ENCODE results near the gene NEU3.

GRCh38 chr11:75028724-75029123 is 40.0 kb downstream of the NEU3 start:
- no peak for TF ChIP-seq ZBTB43 (CRISPR knock-in tag; IDR thresholded peaks at IDR 0.05)
- TF ChIP-seq CTCF (IDR thresholded peaks at IDR 0.05): no peak
- TF ChIP-seq ZNF121 (CRISPR knock-in tag; IDR thresholded peaks at IDR 0.05): no peak
- no peak for TF ChIP-seq IRF2 (CRISPR knock-in tag; IDR thresholded peaks at IDR 0.05; ENCODE audit: borderline replicate concordance, low read depth)
- no peak for TF ChIP-seq ARID4B (CRISPR knock-in tag; IDR thresholded peaks at IDR 0.05; ENCODE audit: borderline replicate concordance)
- TF ChIP-seq MAX (CRISPR knock-in tag; IDR thresholded peaks at IDR 0.05): no peak
- TF ChIP-seq HMGXB4 (CRISPR knock-in tag; IDR thresholded peaks at IDR 0.05): no peak

Data from WTC11 (cell line).